Astrocyte of the spinal cord (primary cell): ENCODE data around the gene PSMA2.

Experiments used
- DNase-seq: peaks from one replicate; pipeline ENCODE4 v3.0.0; 2011; ENCODE audit warnings: low read depth, low spot score
- H3K4me3 ChIP-seq: 2 replicates; pipeline ENCODE4 v1.5.1; 2011; ENCODE audit warnings: low read depth, mild to moderate bottlenecking, low read length, moderate library complexity
- CTCF ChIP-seq: IDR thresholded peaks from 2 replicates; pipeline ENCODE4 v1.5.1; 2012; ENCODE audit warnings: low read depth, mild to moderate bottlenecking, low read length, inconsistent platforms
- in situ Hi-C: cut with HindIII; loops from 2 replicates; pipeline ENCODE4 v1.10.0; 2017; ENCODE audit warnings: low sequenced_read_pairs

PSMA2 gene

GRCh38 chr7:42922017-42922753 lies 9.8 kb downstream of the PSMA2 start:
- H3K4me3 ChIP-seq, result no peak overlapping the region
- no peak for TF ChIP-seq CTCF
- DNase-seq, result no peak
- in situ Hi-C loops, result no loop called here

- TF ChIP-seq CTCF, result no peak
- no peak overlapping the region for H3K4me3 ChIP-seq
- peak; percentile 42 for DNase-seq
- in situ Hi-C loops, result no loop called here
Measured at GRCh38 chr7:42915356-42915755, 16.6 kb downstream of the PSMA2 start.

GRCh38 chr7:42914421-42915045 lies 17.4 kb downstream of the PSMA2 start:
- no peak for TF ChIP-seq CTCF
- no peak overlapping the region for H3K4me3 ChIP-seq
- DNase-seq, result peak; percentile 36
- in situ Hi-C loops, result no loop called here

DNA sequence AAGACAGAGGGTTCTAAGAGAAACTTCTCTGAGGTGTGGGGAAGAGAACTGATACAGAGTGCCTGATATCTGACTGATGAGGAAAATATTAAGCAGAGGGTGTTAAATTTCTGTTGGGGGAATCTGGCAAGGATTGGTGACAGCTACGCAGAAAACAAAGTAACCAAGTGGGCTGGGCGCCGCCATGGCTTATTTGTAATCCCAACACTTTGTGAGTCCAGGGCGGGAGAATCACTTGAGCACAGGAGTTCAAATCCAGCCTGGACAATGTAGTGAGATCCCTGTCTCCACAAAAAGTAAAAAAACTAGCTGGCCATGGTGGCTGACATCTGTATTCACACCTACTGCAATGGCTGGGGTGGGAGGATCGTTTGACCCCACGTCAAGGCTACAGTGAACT lies 18.0 kb downstream of the PSMA2 start:
- DNase-seq, result peak; percentile 2
- no peak overlapping the region for H3K4me3 ChIP-seq
- in situ Hi-C loops, result no loop called here
- no peak for TF ChIP-seq CTCF

- no peak overlapping the region for H3K4me3 ChIP-seq
- TF ChIP-seq CTCF, result no peak
- DNase-seq, result peak; percentile 51
- in situ Hi-C loops, result no loop called here
Measured at GRCh38 chr7:42913591-42913990, 18.4 kb downstream of the PSMA2 start.

GRCh38 chr7:42911454-42912447 lies 20.2 kb downstream of the PSMA2 start, which contains the start of gene C7orf25:
C7orf25 (minus strand) TSS chr7:42912070; CDS start chr7:42910900, 1,170 bp downstream.
- no peak for TF ChIP-seq CTCF
- in situ Hi-C loops, result no loop called here
- H3K4me3 ChIP-seq, result peak within 1 kb of the TSS; percentile 74
- DNase-seq, result peak; percentile 94
